ENCODE results near the gene FOS. TPM values are rescaled to one million over a fixed set of nuclear protein-coding genes. Genes with fewer than 3 reads are reported as not detected.
A peak's percentile ranks its signal among the peaks of the same experiment; 100 is the strongest.
"Not testable (repeated sequence)": the region's sequence is repeated elsewhere in the genome, so short reads cannot be mapped to it uniquely, and the experiment has no call there.

Gene FOS
- total RNA-seq, 4 donors from 2014 or later = 32.1 to 239 (median 121) TPM

DNA sequence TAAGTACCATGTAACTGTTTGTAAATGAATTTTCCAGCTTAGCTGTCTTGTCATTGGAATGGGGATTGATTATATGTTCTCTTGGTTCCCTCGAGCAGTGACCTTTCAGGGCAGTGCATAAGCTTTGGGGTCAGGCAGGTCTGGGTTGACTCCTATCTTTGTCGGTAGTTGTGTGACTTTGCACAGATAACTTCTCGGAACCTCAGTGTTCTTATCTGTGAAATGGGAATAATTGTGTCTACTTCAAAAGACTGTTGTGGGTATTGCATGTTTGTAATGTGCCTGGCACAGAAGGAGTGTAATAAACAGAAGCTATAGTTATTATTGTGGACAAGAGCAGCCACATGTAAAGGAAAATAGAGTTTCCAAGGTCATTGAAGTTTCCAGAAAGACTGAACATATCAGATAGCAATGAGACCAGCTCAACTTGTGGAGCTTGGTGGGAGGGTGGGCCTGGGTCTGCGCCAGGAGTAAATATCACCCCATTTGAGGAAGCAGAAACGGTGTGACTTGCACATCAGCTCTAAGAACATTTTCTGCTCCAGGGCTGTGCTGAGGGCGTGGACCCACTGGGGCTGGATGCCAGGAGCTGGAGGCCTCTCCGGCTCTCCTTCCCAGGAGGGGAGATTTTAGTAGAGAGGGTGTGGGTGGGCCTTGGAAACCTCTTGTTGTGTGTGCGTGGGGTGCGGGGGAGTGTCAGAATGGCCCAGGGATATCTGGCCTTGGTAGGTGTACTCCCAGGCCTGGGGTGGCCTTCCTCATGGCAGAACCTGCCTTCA is 19.7 kb downstream of the FOS start:
- Histone ChIP-seq H3K36me3 (no peaks in the 10 kb centered on the region), H3K27ac (peak overlapping the region in 1 of 3 donors; percentile 17), H3K9me3 (no peaks in the 10 kb centered on the region), H3K4me1 (peaks cover 11 to 32% of the 10 kb centered on the region in 2 donors), H3K27me3 (no peaks in the 10 kb centered on the region), H3K4me3 (replicated peaks in 1 of 3) (no peak overlapping the region)
- intact Hi-C loops (cut with DNase I) = no loop called here
- peak in 1 of 2 donors; percentile 25 for DNase-seq
- whole genome bisulfite sequencing, 2 donors = 65 to 79% methylated on average over 8 to 9 of the region's 9 CpGs
- TF ChIP-seq, protein P1, sequence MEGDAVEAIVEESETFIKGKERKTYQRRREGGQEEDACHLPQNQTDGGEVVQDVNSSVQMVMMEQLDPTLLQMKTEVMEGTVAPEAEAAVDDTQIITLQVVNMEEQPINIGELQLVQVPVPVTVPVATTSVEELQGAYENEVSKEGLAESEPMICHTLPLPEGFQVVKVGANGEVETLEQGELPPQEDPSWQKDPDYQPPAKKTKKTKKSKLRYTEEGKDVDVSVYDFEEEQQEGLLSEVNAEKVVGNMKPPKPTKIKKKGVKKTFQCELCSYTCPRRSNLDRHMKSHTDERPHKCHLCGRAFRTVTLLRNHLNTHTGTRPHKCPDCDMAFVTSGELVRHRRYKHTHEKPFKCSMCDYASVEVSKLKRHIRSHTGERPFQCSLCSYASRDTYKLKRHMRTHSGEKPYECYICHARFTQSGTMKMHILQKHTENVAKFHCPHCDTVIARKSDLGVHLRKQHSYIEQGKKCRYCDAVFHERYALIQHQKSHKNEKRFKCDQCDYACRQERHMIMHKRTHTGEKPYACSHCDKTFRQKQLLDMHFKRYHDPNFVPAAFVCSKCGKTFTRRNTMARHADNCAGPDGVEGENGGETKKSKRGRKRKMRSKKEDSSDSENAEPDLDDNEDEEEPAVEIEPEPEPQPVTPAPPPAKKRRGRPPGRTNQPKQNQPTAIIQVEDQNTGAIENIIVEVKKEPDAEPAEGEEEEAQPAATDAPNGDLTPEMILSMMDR (IDR thresholded peaks at IDR 0.05) = no peak

DNA sequence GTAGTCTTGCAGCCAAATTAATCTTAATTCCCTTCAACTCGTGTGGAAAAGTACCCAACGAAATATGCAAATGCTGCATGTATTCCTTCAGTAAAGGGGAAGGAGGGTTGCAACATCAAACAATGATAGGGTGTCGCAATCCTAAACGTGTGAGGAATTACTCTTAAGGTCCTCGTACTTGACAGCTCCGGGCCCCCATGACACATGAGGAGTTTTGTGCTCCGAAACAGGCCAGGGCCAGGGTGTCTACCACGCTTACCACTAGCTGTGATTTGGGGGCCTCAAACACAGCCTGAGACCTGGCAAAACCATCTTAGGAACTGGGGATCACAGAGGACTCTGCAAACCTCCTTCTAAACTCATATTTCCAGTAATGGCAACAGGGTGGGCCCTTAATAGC is 20.4 kb downstream of the FOS start:
- H3K9me3 ChIP-seq = no peaks in the 10 kb centered on the region
- no peaks in the 10 kb centered on the region for H3K36me3 ChIP-seq
- DNase-seq = no peak
- H3K27ac ChIP-seq = peak overlapping the region in 1 of 3 donors; percentile 20
- no peak for TF ChIP-seq POLR2A (IDR thresholded peaks at IDR 0.05)
- TF ChIP-seq, protein P1 (IDR thresholded peaks at IDR 0.05) = no peak
- H3K27me3 ChIP-seq = no peaks in the 10 kb centered on the region
- WGBS, 2 donors = 68 to 74% methylated on average over 8 of the region's 8 CpGs
- intact Hi-C loops (cut with DNase I) = no loop called here
- H3K4me1 ChIP-seq = peaks cover 9 to 29% of the 10 kb centered on the region in 2 donors
- H3K4me3 ChIP-seq (replicated peaks in 1 of 3) = no peak overlapping the region

DNA sequence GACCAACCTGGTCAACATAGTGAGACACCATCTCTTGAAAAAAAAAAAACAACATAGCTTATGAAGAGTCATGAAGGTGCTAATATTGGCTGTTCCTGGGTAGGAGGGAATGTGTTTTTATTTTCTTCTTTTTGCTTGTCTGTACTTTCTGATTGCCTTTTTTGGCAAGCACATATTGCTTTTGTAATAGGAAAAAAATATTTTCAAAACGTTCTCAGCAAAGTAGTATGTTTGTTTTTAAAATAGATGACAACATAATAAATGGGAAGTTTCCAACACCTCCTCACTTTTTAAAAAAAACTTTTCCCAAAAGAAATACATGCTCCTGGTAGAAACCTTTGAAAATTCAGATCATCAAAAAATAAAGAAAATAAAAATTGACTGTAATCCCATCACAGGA is 20.9 kb downstream of the FOS start:
- no peaks in the 10 kb centered on the region for H3K9me3 ChIP-seq
- H3K4me1 ChIP-seq = peaks cover 9 to 27% of the 10 kb centered on the region in 2 donors
- no peaks in the 10 kb centered on the region for H3K36me3 ChIP-seq
- 40 to 45% methylated on average over 1 of the region's 1 CpG for WGBS, 2 donors
- DNase-seq = no peak
- no peak for TF ChIP-seq POLR2A (IDR thresholded peaks at IDR 0.05)
- intact Hi-C loops (cut with DNase I) = no loop called here
- peak overlapping the region in 1 of 3 donors; percentile 20 for H3K27ac ChIP-seq
- H3K27me3 ChIP-seq = no peaks in the 10 kb centered on the region
- H3K4me3 ChIP-seq (replicated peaks in 1 of 3) = no peak overlapping the region

DNA sequence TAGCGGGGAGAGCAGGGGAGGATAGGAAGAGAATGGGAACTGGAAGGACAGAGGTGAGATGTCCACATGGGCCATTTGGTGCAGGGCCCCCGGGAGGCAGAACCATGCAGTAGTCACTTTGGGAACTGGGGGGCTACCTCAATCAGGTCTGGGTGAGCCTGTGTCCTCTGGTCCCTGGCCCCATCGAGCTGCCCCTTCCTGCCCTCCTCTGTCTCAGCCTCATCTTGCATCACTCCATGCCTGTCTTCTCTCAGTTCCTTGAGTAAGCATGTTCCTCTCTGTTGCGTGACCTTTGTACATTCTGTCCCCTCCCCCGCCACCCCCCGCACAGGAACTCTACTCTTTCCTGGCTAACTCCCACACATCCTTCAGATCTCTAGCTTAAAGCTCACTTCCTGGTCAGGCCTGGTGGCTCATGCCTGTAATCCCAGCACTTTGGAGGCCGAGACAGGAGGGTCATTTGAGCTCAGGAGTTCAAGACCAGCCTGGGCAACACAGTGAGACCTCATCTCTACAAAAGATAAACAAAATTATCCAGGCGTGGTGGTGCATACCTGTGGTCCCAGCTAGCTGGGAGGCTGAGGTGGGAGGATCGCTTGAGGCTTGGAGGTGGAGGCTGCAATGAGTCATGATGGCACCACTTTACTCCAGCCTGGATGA is 23.2 kb downstream of the FOS start:
- no peaks in the 10 kb centered on the region for H3K36me3 ChIP-seq
- WGBS, 2 donors = 71 to 75% methylated on average over 9 of the region's 9 CpGs
- H3K4me1 ChIP-seq = peaks cover 0 to 10% of the 10 kb centered on the region in 2 donors
- TF ChIP-seq, protein P1 (IDR thresholded peaks at IDR 0.05) = no peak
- TF ChIP-seq POLR2A (IDR thresholded peaks at IDR 0.05) = no peak
- intact Hi-C loops (cut with DNase I) = loop anchor here (5.0 kb wide), 1 partner anchor 169 kb away; no protein-coding TSS in a partner anchor
- H3K9me3 ChIP-seq = no peaks in the 10 kb centered on the region
- no peak for DNase-seq
- H3K27ac ChIP-seq = no peak overlapping the region
- H3K4me3 ChIP-seq (replicated peaks in 1 of 3) = no peak overlapping the region
- H3K27me3 ChIP-seq = no peaks in the 10 kb centered on the region

DNA sequence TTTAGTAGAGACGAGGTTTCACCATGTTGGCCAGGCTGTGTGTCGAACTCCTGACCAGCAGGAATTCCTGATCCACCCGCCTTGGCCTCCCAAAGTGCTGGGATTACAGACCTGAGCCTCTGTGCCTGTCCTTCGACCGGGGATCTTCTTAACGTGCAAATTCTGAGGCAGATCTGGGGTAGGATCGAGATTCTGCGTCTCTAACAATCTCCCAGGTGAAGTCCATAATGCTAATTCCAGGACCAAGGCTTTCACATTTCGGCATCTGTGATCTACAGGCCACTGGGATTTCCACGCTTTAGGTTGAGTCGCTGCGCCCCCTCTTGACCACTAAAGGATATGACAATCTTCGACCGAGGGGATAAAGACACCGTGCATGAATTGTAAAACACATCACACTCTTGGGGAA is 24.8 kb downstream of the FOS start:
- Histone ChIP-seq H3K36me3 (no peaks in the 10 kb centered on the region), H3K27me3 (no peaks in the 10 kb centered on the region), H3K27ac (no peak overlapping the region), H3K4me3 (replicated peaks in 1 of 3) (no peak overlapping the region), H3K9me3 (no peaks in the 10 kb centered on the region), H3K4me1 (peaks cover 0 to 8% of the 10 kb centered on the region in 2 donors)
- no peak for TF ChIP-seq POLR2A (IDR thresholded peaks at IDR 0.05)
- TF ChIP-seq, protein P1 (IDR thresholded peaks at IDR 0.05) = peak; percentile 74 to 93 (median 88)
- peak; percentile 69 for DNase-seq
- WGBS, 2 donors = 16 to 20% methylated on average over 15 of the region's 15 CpGs
- intact Hi-C loops (cut with DNase I) = loop anchor here (5.0 kb wide), 1 partner anchor 171 kb away; no protein-coding TSS in a partner anchor

DNA sequence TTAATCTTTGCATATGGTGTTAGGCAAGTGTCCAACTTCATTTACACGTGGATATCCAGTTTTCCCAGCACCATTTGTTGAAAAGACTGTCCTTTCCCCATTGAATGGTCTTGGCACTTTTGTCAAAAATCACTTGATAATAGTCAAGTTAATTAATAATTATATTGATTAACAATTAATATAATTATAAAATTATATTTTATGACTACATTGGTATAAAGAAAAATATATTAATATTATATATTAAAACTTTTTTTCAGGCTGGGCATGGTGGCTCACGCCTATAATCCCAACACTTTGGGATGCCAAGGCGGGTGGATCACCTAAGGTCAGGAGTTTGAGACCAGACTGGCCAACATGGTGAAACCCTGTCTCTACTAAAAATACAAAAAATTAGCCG is 27.8 kb downstream of the FOS start:
- not testable (repeated sequence) for H3K27me3 ChIP-seq; H3K27ac ChIP-seq; DNase-seq; H3K36me3 ChIP-seq; H3K4me3 ChIP-seq (replicated peaks in 1 of 3); H3K9me3 ChIP-seq
- intact Hi-C loops (cut with DNase I) = loop anchor here (2.0 to 5.0 kb wide), 2 partner anchors 182 to 256 kb away; no protein-coding TSS in a partner anchor
- whole genome bisulfite sequencing, 2 donors = 74 to 75% methylated on average over 4 of the region's 4 CpGs
- H3K4me1 ChIP-seq = peaks cover 14 to 16% of the 10 kb centered on the region in 2 donors

All from thyroid gland (tissue), 4 donors.